HL-60 (cell line): ENCODE results near the gene FCN1.

ENCODE experiments used
- DNase-seq, 2 experiments: peaks; one replicate each; pipeline ENCODE4 v3.0.0-alpha.2; 2010 to 2020; ENCODE audit warnings: low read depth in 1 of 2, low spot score in 1 of 2
- H3K27ac ChIP-seq: fragments of 250-450 bp; sonication (Bioruptor Pico); replicated peaks from 2 replicates; pipeline ENCODE4 v1.5.1; 2020; ENCODE audit warnings: mild to moderate bottlenecking, moderate library complexity
- H3K27me3 ChIP-seq: fragments of 250-450 bp; sonication (Bioruptor Pico); 2 replicates; pipeline ENCODE4 v1.5.1; 2021; ENCODE audit warnings: mild to moderate bottlenecking, moderate library complexity; ENCODE audit not compliant: insufficient read depth, poor library complexity, severe bottlenecking
- H3K4me3 ChIP-seq: replicated peaks from 2 replicates; pipeline ENCODE4 v1.5.1; 2011; ENCODE audit warnings: mild to moderate bottlenecking, control low read depth, low read length; ENCODE audit not compliant: insufficient read depth
- GABPA ChIP-seq: IDR thresholded peaks from 2 replicates; pipeline ENCODE4 v1.6.1; 2012; ENCODE audit warnings: low read depth
- POLR2AphosphoS5 ChIP-seq: IDR thresholded peaks from 2 replicates; pipeline ENCODE4 v1.6.1; 2012; ENCODE audit warnings: low read depth
- SPI1 ChIP-seq: IDR thresholded peaks from 2 replicates; pipeline ENCODE4 v1.6.1; 2012; ENCODE audit warnings: low read depth, mild to moderate bottlenecking, borderline replicate concordance
- long read RNA-seq: library from polyadenylated mRNA; unstranded; transcript quantifications from one replicate; pipeline ENCODE4 v2.0.0, GENCODE V29; 2020
- TF ChIP-seq, protein P1 (sequence below): IDR thresholded peaks from 2 replicates; pipeline ENCODE4 v1.6.1; 2012; ENCODE audit warnings: low read depth; ENCODE audit not compliant: insufficient replicate concordance
- TF ChIP-seq, protein P2 (sequence below): IDR thresholded peaks from one replicate; pipeline ENCODE4 v1.5.1; 2011; ENCODE audit warnings: low read length, control low read depth, inconsistent platforms; ENCODE audit not compliant: insufficient read depth

FCN1 gene
- long read RNA-seq: 0 reads

- Histone ChIP-seq H3K4me3 (no peak within 1 kb of the TSS), H3K27me3 (no peaks in the 10 kb centered on the region), H3K27ac (peak within 1 kb of the TSS; percentile 77)
- DNase-seq: peak in 1 of 2 experiments; percentile 89
- TF ChIP-seq, protein P1, sequence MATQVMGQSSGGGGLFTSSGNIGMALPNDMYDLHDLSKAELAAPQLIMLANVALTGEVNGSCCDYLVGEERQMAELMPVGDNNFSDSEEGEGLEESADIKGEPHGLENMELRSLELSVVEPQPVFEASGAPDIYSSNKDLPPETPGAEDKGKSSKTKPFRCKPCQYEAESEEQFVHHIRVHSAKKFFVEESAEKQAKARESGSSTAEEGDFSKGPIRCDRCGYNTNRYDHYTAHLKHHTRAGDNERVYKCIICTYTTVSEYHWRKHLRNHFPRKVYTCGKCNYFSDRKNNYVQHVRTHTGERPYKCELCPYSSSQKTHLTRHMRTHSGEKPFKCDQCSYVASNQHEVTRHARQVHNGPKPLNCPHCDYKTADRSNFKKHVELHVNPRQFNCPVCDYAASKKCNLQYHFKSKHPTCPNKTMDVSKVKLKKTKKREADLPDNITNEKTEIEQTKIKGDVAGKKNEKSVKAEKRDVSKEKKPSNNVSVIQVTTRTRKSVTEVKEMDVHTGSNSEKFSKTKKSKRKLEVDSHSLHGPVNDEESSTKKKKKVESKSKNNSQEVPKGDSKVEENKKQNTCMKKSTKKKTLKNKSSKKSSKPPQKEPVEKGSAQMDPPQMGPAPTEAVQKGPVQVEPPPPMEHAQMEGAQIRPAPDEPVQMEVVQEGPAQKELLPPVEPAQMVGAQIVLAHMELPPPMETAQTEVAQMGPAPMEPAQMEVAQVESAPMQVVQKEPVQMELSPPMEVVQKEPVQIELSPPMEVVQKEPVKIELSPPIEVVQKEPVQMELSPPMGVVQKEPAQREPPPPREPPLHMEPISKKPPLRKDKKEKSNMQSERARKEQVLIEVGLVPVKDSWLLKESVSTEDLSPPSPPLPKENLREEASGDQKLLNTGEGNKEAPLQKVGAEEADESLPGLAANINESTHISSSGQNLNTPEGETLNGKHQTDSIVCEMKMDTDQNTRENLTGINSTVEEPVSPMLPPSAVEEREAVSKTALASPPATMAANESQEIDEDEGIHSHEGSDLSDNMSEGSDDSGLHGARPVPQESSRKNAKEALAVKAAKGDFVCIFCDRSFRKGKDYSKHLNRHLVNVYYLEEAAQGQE: no peak
- TF ChIP-seq GABPA: peak; percentile 48; the same call in 1 of the 2 replicates
- peak; percentile 56; the same call in 1 of the 2 replicates for TF ChIP-seq SPI1
Observed at GRCh38 chr9:134917431-134918373, at the start of gene FCN1. Gene FCN1 (minus strand): TSS chr9:134917912. CDS start chr9:134917871, 41 bp downstream.

GRCh38 chr9:134966697-134967546 is 49.2 kb upstream of the FCN1 start:
- H3K4me3 ChIP-seq: no peak overlapping the region
- H3K27ac ChIP-seq: no peak overlapping the region
- H3K27me3 ChIP-seq: no peaks in the 10 kb centered on the region
- DNase-seq: no peak
- TF ChIP-seq, protein P1: no peak
- no peak for TF ChIP-seq SPI1
- TF ChIP-seq GABPA: no peak
- TF ChIP-seq POLR2AphosphoS5: no peak
- TF ChIP-seq, protein P2, sequence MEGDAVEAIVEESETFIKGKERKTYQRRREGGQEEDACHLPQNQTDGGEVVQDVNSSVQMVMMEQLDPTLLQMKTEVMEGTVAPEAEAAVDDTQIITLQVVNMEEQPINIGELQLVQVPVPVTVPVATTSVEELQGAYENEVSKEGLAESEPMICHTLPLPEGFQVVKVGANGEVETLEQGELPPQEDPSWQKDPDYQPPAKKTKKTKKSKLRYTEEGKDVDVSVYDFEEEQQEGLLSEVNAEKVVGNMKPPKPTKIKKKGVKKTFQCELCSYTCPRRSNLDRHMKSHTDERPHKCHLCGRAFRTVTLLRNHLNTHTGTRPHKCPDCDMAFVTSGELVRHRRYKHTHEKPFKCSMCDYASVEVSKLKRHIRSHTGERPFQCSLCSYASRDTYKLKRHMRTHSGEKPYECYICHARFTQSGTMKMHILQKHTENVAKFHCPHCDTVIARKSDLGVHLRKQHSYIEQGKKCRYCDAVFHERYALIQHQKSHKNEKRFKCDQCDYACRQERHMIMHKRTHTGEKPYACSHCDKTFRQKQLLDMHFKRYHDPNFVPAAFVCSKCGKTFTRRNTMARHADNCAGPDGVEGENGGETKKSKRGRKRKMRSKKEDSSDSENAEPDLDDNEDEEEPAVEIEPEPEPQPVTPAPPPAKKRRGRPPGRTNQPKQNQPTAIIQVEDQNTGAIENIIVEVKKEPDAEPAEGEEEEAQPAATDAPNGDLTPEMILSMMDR: no peak

GRCh38 chr9:134966270-134966669 is 48.6 kb upstream of the FCN1 start:
- H3K27me3 ChIP-seq: no peaks in the 10 kb centered on the region
- no peak overlapping the region for H3K27ac ChIP-seq
- no peak for DNase-seq

More at GRCh38 chr9:134966270-134966669, 48.6 kb upstream of the FCN1 start:
- no peak overlapping the region for H3K4me3 ChIP-seq
- TF ChIP-seq, protein P2: no peak
- TF ChIP-seq, protein P1: no peak
- TF ChIP-seq POLR2AphosphoS5 (no peak), SPI1 (no peak), GABPA (no peak)
